Astrocyte (in vitro differentiated cells and primary cell): ENCODE data around the gene GRIK1. TPM values are rescaled to one million over a fixed set of nuclear protein-coding genes. Genes with fewer than 3 reads are reported as not detected.

ENCODE experiments used
- DNase-seq: peaks from one replicate; pipeline ENCODE4 v3.0.0-alpha.2; 2010; ENCODE audit warnings: low read depth
- FAIRE-seq: peaks from 2 replicates; lab custom pipeline; 2011; peaks lifted over from hg19 to GRCh38; lab: Jason Lieb, UNC
- H2AFZ ChIP-seq: 2 replicates; pipeline ENCODE4 v1.6.0; 2012; ENCODE audit warnings: low read depth, low read length, inconsistent platforms
- H3K27ac ChIP-seq: 2 replicates; pipeline ENCODE4 v1.5.1; 2011; ENCODE audit warnings: low read depth, low read length, inconsistent platforms
- H3K27me3 ChIP-seq: 2 replicates; pipeline ENCODE4 v1.6.0; 2011; ENCODE audit warnings: low read length, inconsistent platforms; ENCODE audit not compliant: insufficient read depth
- H3K36me3 ChIP-seq: 2 replicates; pipeline ENCODE4 v1.5.1; 2011; ENCODE audit warnings: low read length, inconsistent platforms; ENCODE audit not compliant: insufficient read depth
- H3K4me1 ChIP-seq: 2 replicates; pipeline ENCODE4 v1.5.1; 2011; ENCODE audit warnings: low read length, inconsistent platforms; ENCODE audit not compliant: insufficient read depth
- H3K4me2 ChIP-seq: 2 replicates; pipeline ENCODE4 v1.6.0; 2012; ENCODE audit warnings: low read length, inconsistent platforms
- H3K4me3 ChIP-seq: 2 replicates; pipeline ENCODE4 v1.5.1; 2011; ENCODE audit warnings: low read depth, mild to moderate bottlenecking, low read length, inconsistent platforms; ENCODE audit not compliant: insufficient read depth
- H3K79me2 ChIP-seq: 2 replicates; pipeline ENCODE4 v1.6.0; 2012; ENCODE audit warnings: mild to moderate bottlenecking, low read length, inconsistent platforms; ENCODE audit not compliant: insufficient read depth
- H3K9ac ChIP-seq: 2 replicates; pipeline ENCODE4 v1.6.0; 2012; ENCODE audit warnings: mild to moderate bottlenecking, low read length, inconsistent platforms
- H3K9me3 ChIP-seq: 2 replicates; pipeline ENCODE4 v1.5.1; 2012; ENCODE audit warnings: low read depth, mild to moderate bottlenecking, low read length, inconsistent platforms; ENCODE audit not compliant: insufficient read depth
- H4K20me1 ChIP-seq: 2 replicates; pipeline ENCODE4 v1.6.0; 2012; ENCODE audit warnings: low read length, inconsistent platforms; ENCODE audit not compliant: insufficient read depth
- H3K27ac Mint-ChIP-seq: one replicate; pipeline ENCODE4 v1.8.0; 2021; ENCODE audit warnings: mild to moderate bottlenecking, mixed read lengths; ENCODE audit not compliant: unreplicated experiment
- H3K27me3 Mint-ChIP-seq: one replicate; pipeline ENCODE4 v1.8.0; 2021; ENCODE audit warnings: low read depth, mixed read lengths; ENCODE audit not compliant: unreplicated experiment
- H3K36me3 Mint-ChIP-seq: one replicate; pipeline ENCODE4 v1.8.0; 2021; ENCODE audit warnings: low read depth, mixed read lengths; ENCODE audit not compliant: unreplicated experiment
- H3K4me1 Mint-ChIP-seq: one replicate; pipeline ENCODE4 v1.8.0; 2021; ENCODE audit warnings: low read depth, mixed read lengths; ENCODE audit not compliant: unreplicated experiment
- H3K4me3 Mint-ChIP-seq: one replicate; pipeline ENCODE4 v1.8.0; 2021; ENCODE audit warnings: mild to moderate bottlenecking, moderate library complexity, mixed read lengths; ENCODE audit not compliant: unreplicated experiment
- H3K9me3 Mint-ChIP-seq: one replicate; pipeline ENCODE4 v1.8.0; 2021; ENCODE audit warnings: mild to moderate bottlenecking, mixed read lengths; ENCODE audit not compliant: unreplicated experiment
- CTCF ChIP-seq: IDR thresholded peaks from 2 replicates; pipeline ENCODE4 v1.5.1; 2011; ENCODE audit warnings: low read depth, mild to moderate bottlenecking, inconsistent platforms, low read length, moderate library complexity; ENCODE audit not compliant: insufficient read depth
- EZH2 ChIP-seq: IDR thresholded peaks from 2 replicates; pipeline ENCODE4 v1.6.1; 2012; ENCODE audit warnings: mild to moderate bottlenecking, low read length, inconsistent platforms; ENCODE audit not compliant: insufficient read depth
- total RNA-seq: library from RNA; stranded (reverse); gene quantifications from 2 replicates; pipeline ENCODE4 v1.2.1, GENCODE V29; 2021

The GRIK1 gene
- total RNA-seq, 1 donor from 2014 or later = not detected

DNA sequence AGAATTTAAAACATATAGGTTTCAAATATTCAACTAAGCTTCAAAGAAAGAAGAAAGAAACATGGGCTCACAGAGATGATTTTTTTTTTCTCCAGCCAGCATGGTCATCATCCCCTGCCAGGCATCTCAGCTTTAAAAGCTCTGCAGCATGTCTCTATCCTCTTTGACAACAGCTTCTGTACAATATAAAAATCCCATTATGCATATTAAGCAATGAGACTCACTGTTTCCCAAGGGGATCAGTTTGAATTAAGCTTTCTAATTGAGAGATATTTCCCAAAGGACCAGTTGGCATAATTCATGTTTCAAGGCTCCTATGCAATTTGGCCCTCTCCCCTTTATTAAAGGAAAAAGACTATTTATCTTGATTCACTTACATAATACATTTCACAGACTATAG, 220.3 kb downstream of the GRIK1 start:
- TF ChIP-seq EZH2 = no peak
- TF ChIP-seq CTCF = no peak
- DNase-seq (no peak), FAIRE-seq (no peak)
- H2AFZ ChIP-seq = no peak overlapping the region
- Mint-ChIP-seq H3K4me3 (no peak overlapping the region), H3K27ac (no peak overlapping the region), H3K27me3 (peaks cover 7% of the 10 kb centered on the region), H3K36me3 (peaks cover 3% of the 10 kb centered on the region), H3K4me1 (no peaks in the 10 kb centered on the region), H3K9me3 (peaks cover 4% of the 10 kb centered on the region)
- H3K4me2 ChIP-seq = no peak overlapping the region
- H3K9me3 ChIP-seq = no peaks in the 10 kb centered on the region
- no peaks in the 10 kb centered on the region for H3K4me1 ChIP-seq
- no peaks in the 10 kb centered on the region for H4K20me1 ChIP-seq
- H3K36me3 ChIP-seq = no peaks in the 10 kb centered on the region
- H3K4me3 ChIP-seq = no peak overlapping the region
- no peaks in the 10 kb centered on the region for H3K79me2 ChIP-seq
- H3K27me3 ChIP-seq = no peaks in the 10 kb centered on the region
- no peak overlapping the region for H3K9ac ChIP-seq
- H3K27ac ChIP-seq = no peak overlapping the region

DNA sequence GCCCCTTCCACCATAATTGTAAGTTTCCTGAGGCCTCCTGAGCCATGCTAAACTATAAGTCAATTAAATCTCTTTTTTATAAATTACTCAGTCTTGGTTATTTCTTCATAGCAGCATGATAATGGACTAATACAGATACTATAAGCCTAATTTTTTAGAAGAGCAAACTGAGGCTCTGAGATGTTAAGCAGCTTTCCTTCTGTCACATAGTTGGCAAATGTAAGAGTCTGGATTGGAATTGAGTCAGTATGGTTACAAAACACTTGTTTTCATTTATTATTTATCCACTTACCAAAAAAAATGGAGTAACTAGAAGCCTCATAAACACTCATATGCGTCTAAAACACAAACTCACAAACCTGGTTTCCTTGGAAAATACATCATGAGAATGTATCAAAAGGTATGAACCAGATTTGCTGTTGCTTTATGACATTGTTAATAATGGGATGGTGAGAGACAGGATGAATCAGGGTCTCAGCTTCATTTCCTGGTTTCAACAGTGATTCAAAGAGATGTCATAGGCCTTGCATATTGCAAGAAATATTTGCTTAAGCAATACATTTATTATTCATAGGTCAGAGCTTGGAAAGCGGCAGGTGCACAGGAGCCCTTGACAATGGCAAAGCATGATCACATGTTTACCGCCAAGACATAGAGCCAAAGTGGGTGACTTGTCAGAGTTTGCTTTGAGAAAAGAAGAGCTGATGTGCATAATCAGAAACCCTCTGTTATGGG, 221.5 kb downstream of the GRIK1 start:
- peaks cover 7% of the 10 kb centered on the region for H3K27me3 Mint-ChIP-seq
- no peak overlapping the region for H3K4me2 ChIP-seq
- H2AFZ ChIP-seq = no peak overlapping the region
- H3K9me3 Mint-ChIP-seq = peaks cover 4% of the 10 kb centered on the region
- H3K9ac ChIP-seq = no peak overlapping the region
- no peaks in the 10 kb centered on the region for H3K9me3 ChIP-seq
- no peaks in the 10 kb centered on the region for H3K4me1 ChIP-seq
- DNase-seq (peak; percentile 14), FAIRE-seq (no peak)
- no peaks in the 10 kb centered on the region for H3K79me2 ChIP-seq
- H3K27me3 ChIP-seq = no peaks in the 10 kb centered on the region
- no peak overlapping the region for H3K27ac ChIP-seq
- H3K4me1 Mint-ChIP-seq = no peaks in the 10 kb centered on the region
- peaks cover 3% of the 10 kb centered on the region for H3K36me3 Mint-ChIP-seq
- no peak overlapping the region for H3K4me3 Mint-ChIP-seq
- H3K27ac Mint-ChIP-seq = no peak overlapping the region
- H3K4me3 ChIP-seq = no peak overlapping the region
- H3K36me3 ChIP-seq = no peaks in the 10 kb centered on the region
- TF ChIP-seq CTCF = no peak
- no peak for TF ChIP-seq EZH2
- H4K20me1 ChIP-seq = no peaks in the 10 kb centered on the region

DNA sequence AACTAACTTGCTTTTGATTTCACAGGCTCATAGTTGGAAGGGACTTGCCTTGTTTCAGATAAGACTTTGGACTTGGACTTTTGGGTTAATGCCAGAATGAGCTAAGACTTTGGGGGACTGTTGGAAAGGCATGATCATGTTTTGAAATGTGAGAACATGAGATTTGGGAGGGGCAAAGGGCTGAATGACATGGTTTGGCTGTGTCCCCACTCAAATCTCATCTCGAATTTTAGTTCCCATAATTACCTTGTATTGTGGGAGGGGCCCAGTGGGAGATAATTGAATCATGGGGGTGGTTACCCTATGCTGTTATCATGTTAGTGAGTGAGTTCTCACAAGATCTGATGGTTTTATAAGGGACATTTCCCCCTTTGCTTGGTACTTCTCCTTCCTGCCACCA, 222.1 kb downstream of the GRIK1 start:
- H3K27ac ChIP-seq = no peak overlapping the region
- DNase-seq = no peak
- no peak for FAIRE-seq
- no peak overlapping the region for H2AFZ ChIP-seq
- H3K4me3 Mint-ChIP-seq = no peak overlapping the region
- H3K9ac ChIP-seq = no peak overlapping the region
- H3K36me3 Mint-ChIP-seq = peaks cover 3% of the 10 kb centered on the region
- H3K4me1 Mint-ChIP-seq = no peaks in the 10 kb centered on the region
- H3K36me3 ChIP-seq = no peaks in the 10 kb centered on the region
- H3K4me1 ChIP-seq = no peaks in the 10 kb centered on the region
- H3K79me2 ChIP-seq = no peaks in the 10 kb centered on the region
- no peaks in the 10 kb centered on the region for H3K9me3 ChIP-seq
- H3K27ac Mint-ChIP-seq = no peak overlapping the region
- H3K9me3 Mint-ChIP-seq = peaks cover 4% of the 10 kb centered on the region
- H3K27me3 ChIP-seq = no peaks in the 10 kb centered on the region
- no peaks in the 10 kb centered on the region for H4K20me1 ChIP-seq
- peaks cover 7% of the 10 kb centered on the region for H3K27me3 Mint-ChIP-seq
- no peak overlapping the region for H3K4me2 ChIP-seq
- H3K4me3 ChIP-seq = no peak overlapping the region
- TF ChIP-seq EZH2 (no peak), CTCF (no peak)
